Measurements from ENCODE around the gene BPIFB2.
"Not testable (repeated sequence)": the region's sequence is repeated elsewhere in the genome, so short reads cannot be mapped to it uniquely, and the experiment has no call there.

BPIFB2 gene

DNA sequence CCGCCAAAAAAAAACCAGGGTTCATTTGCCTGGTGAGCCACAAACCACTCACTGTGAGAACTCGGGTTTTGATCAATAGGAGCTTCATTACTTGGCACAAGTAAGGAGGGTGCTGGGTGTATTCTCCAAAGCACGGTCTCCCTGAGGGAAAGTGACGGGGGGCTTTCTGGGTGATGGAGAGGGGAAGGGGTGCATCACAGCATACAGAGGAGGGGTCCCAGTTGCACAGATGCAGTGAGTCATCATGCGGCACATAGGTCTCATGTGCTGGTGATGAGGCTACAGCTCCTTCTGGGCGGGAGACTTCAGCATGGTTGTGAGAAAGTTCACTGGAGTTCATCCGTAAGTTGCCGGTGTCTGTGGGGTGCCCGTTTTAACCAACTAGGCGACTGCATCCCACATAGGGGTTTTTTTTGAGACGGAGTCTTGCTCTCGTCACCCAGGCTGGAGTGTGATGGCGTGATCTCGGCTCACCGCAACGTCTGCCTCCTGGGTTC, 39.5 kb upstream of the BPIFB2 start:
- H3K27me3 Mint-ChIP-seq, result no peaks in the 10 kb centered on the region
- H3K9me3 Mint-ChIP-seq, result peaks cover 0 to 5% of the 10 kb centered on the region in 2 donors
- H3K4me1 Mint-ChIP-seq, result peaks cover 12% of the 10 kb centered on the region
- H3K4me3 Mint-ChIP-seq, result peak overlapping the region; percentile 68 to 72
- peak; percentile 19 for ATAC-seq
- H3K27ac Mint-ChIP-seq, result peak overlapping the region; percentile 91 to 94
- peak; percentile 50 to 65 for DNase-seq

DNA sequence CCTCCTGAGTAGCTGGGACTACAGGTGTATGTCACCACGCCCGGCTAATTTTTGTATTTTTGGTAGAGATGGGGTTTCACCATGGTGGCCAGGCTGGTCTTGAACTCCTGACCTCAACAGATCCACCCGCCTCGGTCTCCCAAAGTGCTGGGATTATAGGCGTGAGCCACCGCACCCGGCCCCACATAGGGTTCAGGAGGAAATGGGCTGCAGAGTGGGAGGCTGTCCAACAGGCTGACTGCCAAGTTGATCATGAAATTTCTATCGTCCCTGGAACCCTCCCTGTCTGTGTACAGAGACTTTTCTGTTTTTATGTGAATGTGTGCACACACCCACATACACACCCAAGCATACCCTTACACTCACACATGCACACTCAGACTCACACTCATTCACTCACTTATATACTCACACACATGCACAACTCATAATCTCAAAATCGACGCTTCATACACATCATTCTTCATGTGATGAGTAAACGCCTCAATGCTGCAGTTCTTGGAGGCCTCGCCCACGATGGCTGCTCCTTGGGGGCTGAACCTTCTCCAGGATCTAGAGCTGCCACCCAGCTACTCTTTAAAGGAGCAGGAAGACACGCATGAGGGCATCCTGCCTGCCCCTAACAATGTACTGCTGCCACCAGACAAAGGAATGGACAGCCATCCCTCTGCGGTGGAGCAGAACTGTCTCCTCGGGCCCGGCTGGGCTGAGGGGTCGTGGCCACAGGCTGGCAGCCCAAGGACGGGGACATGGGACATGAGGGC, 38.8 kb upstream of the BPIFB2 start:
- H3K27me3 Mint-ChIP-seq, result no peaks in the 10 kb centered on the region
- H3K4me3 Mint-ChIP-seq, result peak overlapping the region; percentile 30 to 42
- H3K4me1 Mint-ChIP-seq, result peaks cover 5% of the 10 kb centered on the region
- peak in 1 of 2 donors; percentile 24 for DNase-seq
- H3K27ac Mint-ChIP-seq, result peak overlapping the region; percentile 91 to 94
- peaks cover 0 to 5% of the 10 kb centered on the region in 2 donors for H3K9me3 Mint-ChIP-seq
- ATAC-seq, result no peak

GRCh38 chr20:32969356-32970114, 38.0 kb upstream of the BPIFB2 start:
- ATAC-seq, result no peak
- peak overlapping the region; percentile 72 to 92 for H3K27ac Mint-ChIP-seq
- peaks cover 0 to 5% of the 10 kb centered on the region in 2 donors for H3K9me3 Mint-ChIP-seq
- no peaks in the 10 kb centered on the region for H3K27me3 Mint-ChIP-seq
- H3K4me3 Mint-ChIP-seq, result peak overlapping the region in 1 of 2 donors; percentile 8
- DNase-seq, result peak in 1 of 2 donors; percentile 7
- H3K4me1 Mint-ChIP-seq, result no peaks in the 10 kb centered on the region

DNA sequence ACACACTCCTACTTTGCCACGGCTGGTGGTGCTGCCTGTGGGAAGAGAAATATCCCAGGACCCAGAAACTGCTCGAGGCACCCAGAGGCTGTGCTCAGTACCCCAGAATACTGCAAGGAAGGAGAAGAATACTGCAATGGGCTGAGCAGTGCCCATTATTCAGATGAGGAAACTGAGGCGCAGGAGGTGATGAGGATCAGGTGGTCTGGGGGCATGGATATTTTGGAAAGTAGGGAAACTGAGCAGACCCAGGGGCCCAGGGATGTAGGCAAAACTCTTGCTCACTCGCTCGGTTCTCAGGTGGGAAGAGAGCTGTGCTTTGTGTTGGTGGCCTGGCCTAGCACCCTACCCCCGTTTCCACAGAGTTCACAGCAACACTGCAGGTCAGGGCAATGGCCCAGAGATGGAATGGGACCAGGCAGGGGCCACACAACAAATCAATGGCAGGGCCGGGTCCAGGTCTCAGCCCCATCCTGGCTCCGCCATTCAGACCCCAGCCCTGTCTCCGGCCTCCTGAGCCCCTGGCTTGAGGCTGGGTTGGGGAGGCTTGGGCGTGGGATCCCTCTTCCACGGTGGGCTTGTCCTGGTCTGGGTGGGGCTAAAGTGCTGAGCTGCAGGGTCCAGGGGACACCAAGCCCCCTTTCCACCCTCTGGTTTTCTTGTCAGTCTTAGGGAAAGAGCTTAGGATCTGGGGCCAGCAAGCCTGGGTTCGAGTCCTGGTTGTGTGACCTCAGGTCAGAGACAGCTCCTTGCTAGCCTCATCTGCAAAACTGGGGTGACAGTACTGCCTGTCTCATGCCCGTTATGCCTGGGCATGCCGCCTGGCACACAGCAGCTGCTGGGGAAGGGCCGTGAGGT, 37.2 kb upstream of the BPIFB2 start:
- no peaks in the 10 kb centered on the region for H3K4me1 Mint-ChIP-seq
- peak overlapping the region; percentile 72 to 92 for H3K27ac Mint-ChIP-seq
- peak overlapping the region in 1 of 2 donors; percentile 44 for H3K4me3 Mint-ChIP-seq
- peaks cover 5 to 8% of the 10 kb centered on the region in 2 donors for H3K9me3 Mint-ChIP-seq
- DNase-seq, result peak in 1 of 2 donors; percentile 35
- ATAC-seq, result no peak
- H3K27me3 Mint-ChIP-seq, result no peaks in the 10 kb centered on the region

- H3K27ac Mint-ChIP-seq, result no peak overlapping the region
- H3K4me1 Mint-ChIP-seq, result no peaks in the 10 kb centered on the region
- ATAC-seq (no peak), DNase-seq (no peak)
- peaks cover 5 to 8% of the 10 kb centered on the region in 2 donors for H3K9me3 Mint-ChIP-seq
- H3K27me3 Mint-ChIP-seq, result no peaks in the 10 kb centered on the region
- H3K4me3 Mint-ChIP-seq, result peak overlapping the region; percentile 12 to 44
Observed at GRCh38 chr20:32970973-32971300, 36.6 kb upstream of the BPIFB2 start.

GRCh38 chr20:32971703-32972161, 35.8 kb upstream of the BPIFB2 start:
- peak; percentile 52 for ATAC-seq

GRCh38 chr20:32972181-32973076, 35.1 kb upstream of the BPIFB2 start:
- Mint-ChIP-seq H3K27me3 (no peaks in the 10 kb centered on the region), H3K4me1 (no peaks in the 10 kb centered on the region)

More at GRCh38 chr20:32971703-32972161, 35.8 kb upstream of the BPIFB2 start:
- Mint-ChIP-seq H3K4me3 (no peak overlapping the region), H3K27me3 (no peaks in the 10 kb centered on the region), H3K27ac (no peak overlapping the region), H3K9me3 (peaks cover 11 to 14% of the 10 kb centered on the region in 2 donors), H3K4me1 (no peaks in the 10 kb centered on the region)
- peak; percentile 50 to 55 for DNase-seq

GRCh38 chr20:32973077-32973717, 34.3 kb upstream of the BPIFB2 start:
- Mint-ChIP-seq H3K4me3 (no peak overlapping the region), H3K9me3 (peaks cover 12 to 23% of the 10 kb centered on the region in 2 donors), H3K27me3 (no peaks in the 10 kb centered on the region), H3K4me1 (peaks cover 5% of the 10 kb centered on the region), H3K27ac (no peak overlapping the region)
- DNase-seq (no peak), ATAC-seq (no peak)

More at GRCh38 chr20:32972181-32973076, 35.1 kb upstream of the BPIFB2 start:
- Mint-ChIP-seq H3K4me3 (no peak overlapping the region), H3K9me3 (peaks cover 12 to 21% of the 10 kb centered on the region in 2 donors), H3K27ac (no peak overlapping the region)
- DNase-seq (peak; percentile 83 to 90), ATAC-seq (peak; percentile 91)

GRCh38 chr20:32974204-32975064, 33.1 kb upstream of the BPIFB2 start:
- H3K27ac Mint-ChIP-seq, result peak overlapping the region; percentile 1 to 8
- not testable (repeated sequence) for H3K4me3 Mint-ChIP-seq, ATAC-seq, H3K27me3 Mint-ChIP-seq, H3K4me1 Mint-ChIP-seq
- H3K9me3 Mint-ChIP-seq, result peaks cover 7 to 23% of the 10 kb centered on the region in 2 donors
- DNase-seq, result peak in 1 of 2 donors; percentile 8

- not testable (repeated sequence) for H3K27ac Mint-ChIP-seq, H3K4me3 Mint-ChIP-seq, H3K4me1 Mint-ChIP-seq, DNase-seq, H3K27me3 Mint-ChIP-seq, ATAC-seq
- peaks cover 7 to 23% of the 10 kb centered on the region in 2 donors for H3K9me3 Mint-ChIP-seq
Observed at GRCh38 chr20:32975121-32975520, 32.4 kb upstream of the BPIFB2 start.

DNA sequence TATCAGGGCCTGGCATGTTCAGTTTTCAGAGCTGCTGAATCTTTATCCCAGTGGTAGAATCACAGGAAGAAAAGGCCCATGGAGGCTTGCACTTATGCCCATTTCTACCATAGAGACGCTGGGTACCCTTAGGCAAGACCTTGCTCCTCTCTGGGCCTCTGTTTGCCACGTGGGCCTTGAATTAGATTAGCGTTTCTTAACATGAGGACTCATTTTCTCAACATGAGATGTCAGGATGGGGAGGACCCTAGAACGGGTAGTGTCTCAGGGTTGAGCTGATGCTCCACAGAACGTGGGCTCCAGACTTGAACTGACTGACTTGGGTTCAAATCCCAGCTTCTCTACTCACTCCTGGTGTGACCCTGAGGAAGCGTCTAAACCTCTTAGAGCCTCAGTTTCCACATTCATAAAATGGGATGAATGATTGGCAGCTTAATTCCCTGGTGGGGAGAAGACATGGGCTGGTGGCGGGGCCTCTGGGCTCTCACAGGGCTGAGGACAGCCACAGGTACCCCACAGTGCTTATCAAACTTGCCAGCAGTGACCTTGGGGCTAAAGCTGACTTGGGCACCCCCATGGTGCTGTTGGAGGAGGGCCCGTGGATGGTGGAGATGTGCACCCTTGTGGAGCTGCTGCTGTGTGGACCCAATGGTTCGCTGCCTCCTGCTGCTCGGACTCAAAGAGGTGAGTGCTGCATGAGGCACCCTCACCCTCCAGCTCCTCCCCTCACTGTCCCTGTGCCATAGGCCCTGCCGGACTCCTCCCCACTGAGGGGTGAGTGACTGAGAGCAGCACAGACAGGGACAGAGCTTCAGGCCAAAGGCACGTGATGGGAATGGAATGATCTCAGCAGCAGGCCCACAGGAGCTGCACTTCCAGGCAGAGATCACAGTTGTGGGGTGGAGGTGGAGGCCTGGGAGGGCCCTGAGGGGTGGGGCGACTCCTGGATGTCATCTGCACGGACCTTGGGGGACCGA, 31.5 kb upstream of the BPIFB2 start:
- peak overlapping the region in 1 of 2 donors; percentile 38 for H3K27ac Mint-ChIP-seq
- peaks cover 6% of the 10 kb centered on the region for H3K4me1 Mint-ChIP-seq
- DNase-seq (peak in 1 of 2 donors; percentile 7), ATAC-seq (no peak)
- peaks cover 7 to 23% of the 10 kb centered on the region in 2 donors for H3K9me3 Mint-ChIP-seq
- H3K4me3 Mint-ChIP-seq, result no peak overlapping the region
- no peaks in the 10 kb centered on the region for H3K27me3 Mint-ChIP-seq

GRCh38 chr20:32976746-32977145, 30.8 kb upstream of the BPIFB2 start:
- DNase-seq, result peak in 1 of 2 donors; percentile 8
- Mint-ChIP-seq H3K27ac (no peak overlapping the region), H3K27me3 (no peaks in the 10 kb centered on the region), H3K4me3 (no peak overlapping the region), H3K4me1 (peaks cover 6% of the 10 kb centered on the region), H3K9me3 (peaks cover 7 to 23% of the 10 kb centered on the region in 2 donors)
- no peak for ATAC-seq
